Keratinocyte (primary cell): ENCODE measurements around the gene ROR2. TPM values are rescaled to one million over a fixed set of nuclear protein-coding genes. Genes with fewer than 3 reads are reported as not detected.

Experiments
- DNase-seq: peaks from one replicate; pipeline ENCODE4 v3.0.0-alpha.2; 2011; ENCODE audit warnings: low read depth, missing footprints, low spot score
- FAIRE-seq: peaks from 2 replicates; lab custom pipeline; 2011; peaks lifted over from hg19 to GRCh38; lab: Jason Lieb, UNC
- H2AFZ ChIP-seq: 2 replicates; pipeline ENCODE4 v1.6.0; 2012; ENCODE audit warnings: low read length, control low read depth, inconsistent platforms; ENCODE audit not compliant: control insufficient read depth
- H3K27ac ChIP-seq: 2 replicates; pipeline ENCODE4 v1.5.1; 2011; ENCODE audit warnings: low read length; ENCODE audit not compliant: control insufficient read depth, insufficient read depth
- H3K27me3 ChIP-seq: 3 replicates; pipeline ENCODE4 v1.6.0; 2011; ENCODE audit warnings: low read length; ENCODE audit not compliant: control insufficient read depth, insufficient read depth; ENCODE audit errors: extremely low read depth
- H3K36me3 ChIP-seq, 2 experiments: 2 replicates in 1 of 2; 3 replicates in 1 of 2; pipeline ENCODE4 v1.5.1; 2011; ENCODE audit warnings: low read length in 2 of 2, mild to moderate bottlenecking in 1 of 2; ENCODE audit not compliant: control insufficient read depth in 2 of 2, insufficient read depth in 2 of 2; ENCODE audit errors: extremely low read depth in 1 of 2
- H3K4me1 ChIP-seq: 3 replicates; pipeline ENCODE4 v1.5.1; 2011; ENCODE audit warnings: low read length; ENCODE audit not compliant: control insufficient read depth, insufficient read depth; ENCODE audit errors: extremely low read depth
- H3K4me2 ChIP-seq: 3 replicates; pipeline ENCODE4 v1.6.0; 2011; ENCODE audit warnings: low read depth, low read length; ENCODE audit not compliant: control insufficient read depth, insufficient read depth; ENCODE audit errors: extremely low read depth
- H3K4me3 ChIP-seq, 3 experiments: fragments of 200-600 bp in 1 of 3; sonication (generic) in 1 of 3; 2 replicates in 2 of 3; 3 replicates in 1 of 3; pipeline ENCODE4 v1.5.1; 2011 to 2016; ENCODE audit warnings: low read length in 3 of 3, mild to moderate bottlenecking in 3 of 3, control low read depth in 2 of 3, inconsistent platforms in 1 of 3, low read depth in 1 of 3, mixed read lengths in 1 of 3, mixed run types in 1 of 3, moderate library complexity in 1 of 3; ENCODE audit not compliant: control insufficient read depth in 2 of 3, insufficient read depth in 2 of 3; ENCODE audit errors: extremely low read depth in 1 of 3
- H3K79me2 ChIP-seq: 2 replicates; pipeline ENCODE4 v1.6.0; 2012; ENCODE audit warnings: low read length; ENCODE audit not compliant: control insufficient read depth, insufficient read depth
- H3K9ac ChIP-seq: 3 replicates; pipeline ENCODE4 v1.6.0; 2011; ENCODE audit warnings: low read length; ENCODE audit not compliant: control insufficient read depth, insufficient read depth; ENCODE audit errors: extremely low read depth
- H3K9me1 ChIP-seq: 3 replicates; pipeline ENCODE4 v1.6.0; 2011; ENCODE audit warnings: low read length; ENCODE audit not compliant: control insufficient read depth, insufficient read depth; ENCODE audit errors: extremely low read depth
- H3K9me3 ChIP-seq: 2 replicates; pipeline ENCODE4 v1.5.1; 2012; ENCODE audit warnings: low read depth, low read length; ENCODE audit not compliant: control insufficient read depth
- H4K20me1 ChIP-seq: 3 replicates; pipeline ENCODE4 v1.6.0; 2011; ENCODE audit warnings: low read length; ENCODE audit not compliant: control insufficient read depth, insufficient read depth; ENCODE audit errors: extremely low read depth
- CTCF ChIP-seq, 3 experiments: IDR thresholded peaks in 1 of 3; conservative IDR thresholded peaks in 1 of 3; optimal IDR thresholded peaks in 1 of 3; 2 replicates in 2 of 3; 3 replicates in 1 of 3; pipeline versions ENCODE3 to v1.5.1; 2011; ENCODE audit warnings: low read length in 3 of 3, mild to moderate bottlenecking in 3 of 3, moderate library complexity in 2 of 3, control low read depth in 1 of 3, inconsistent platforms in 1 of 3; ENCODE audit not compliant: insufficient read depth in 2 of 3; ENCODE audit errors: extremely low read depth in 1 of 3
- EZH2 ChIP-seq: IDR thresholded peaks from one replicate; pipeline ENCODE4 v1.6.1; 2012; ENCODE audit warnings: inconsistent platforms, mild to moderate bottlenecking, low read length, moderate library complexity
- dilution Hi-C: fragments of 300-500 bp; cut with MboI; formaldehyde crosslinking; loops from one replicate; pipeline ENCODE4 v1.7.0; 2020; ENCODE audit warnings: low sequenced_read_pairs; ENCODE audit not compliant: extremely low pct_ligation_motif_present
- polyA plus RNA-seq, 5 experiments: library from polyadenylated mRNA; depleted of rRNA in 3 of 5; stranded (reverse) in 3 of 5; stranded (forward) in 1 of 5; unstranded in 1 of 5; fragments of >200 nt; gene quantifications; 1 replicate in 1 of 5; 2 replicates in 3 of 5; 3 replicates in 1 of 5; pipeline versions ENCODE4 v1.2.1 to v1.2.3, GENCODE V29; 2011 to 2012; ENCODE audit warnings: missing spikeins in 2 of 5, low read depth in 1 of 5, low replicate concordance in 1 of 5

Gene ROR2
- polyA plus RNA-seq, 1 donor (not counting 4 experiments of a cell fraction or from before 2014, with no cell fraction given) = 0.22 TPM

DNA sequence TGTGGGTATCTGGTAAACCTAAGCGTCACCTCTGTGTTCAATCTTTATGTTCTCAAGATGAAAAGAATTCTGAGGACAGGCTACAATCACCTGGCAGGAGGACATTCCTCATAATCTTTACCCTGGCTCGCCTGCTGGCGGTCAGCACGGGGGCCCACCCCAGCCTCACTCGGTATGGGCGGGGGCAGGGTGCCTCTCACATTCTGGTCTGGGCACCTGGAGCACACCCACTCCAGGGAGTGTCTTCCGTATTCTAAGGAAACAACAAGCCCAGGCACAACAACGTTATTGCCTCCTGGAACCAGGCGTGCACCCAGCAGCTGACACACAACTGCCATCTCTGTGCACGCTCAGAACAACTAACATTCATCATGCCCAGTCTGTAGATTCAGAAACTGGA, 179.8 kb downstream of the ROR2 start:
- Histone ChIP-seq H3K9me1 (no peaks in the 10 kb centered on the region), H3K9me3 (no peaks in the 10 kb centered on the region), H3K4me3 (peak overlapping the region in 1 of 3 experiments; percentile 6), H2AFZ (no peak overlapping the region), H3K27me3 (peaks cover 5% of the 10 kb centered on the region), H3K9ac (no peak overlapping the region), H3K4me1 (peaks cover 21% of the 10 kb centered on the region), H3K4me2 (peak overlapping the region; percentile 60), H3K36me3 (no peaks in the 10 kb centered on the region), H4K20me1 (no peaks in the 10 kb centered on the region), H3K79me2 (no peaks in the 10 kb centered on the region), H3K27ac (peak overlapping the region; percentile 37)
- dilution Hi-C loops = loop anchor here (10.0 kb wide), 1 partner anchor 255 kb away; no protein-coding TSS in a partner anchor
- peak; percentile 89 for FAIRE-seq
- no peak for TF ChIP-seq CTCF (optimal IDR thresholded peaks at IDR 0.05 in 1 of 3, IDR thresholded peaks at IDR 0.05 in 1 of 3, conservative IDR thresholded peaks at IDR 0.05 in 1 of 3; ENCODE audit: extremely low read depth in 1 of 3, insufficient read depth in 2 of 3, low read length in 3 of 3)
- no peak for TF ChIP-seq EZH2
- DNase-seq = no peak

GRCh38 chr9:91768977-91769916, 180.8 kb downstream of the ROR2 start:
- DNase-seq (no peak), FAIRE-seq (no peak)
- TF ChIP-seq CTCF (optimal IDR thresholded peaks at IDR 0.05 in 1 of 3, IDR thresholded peaks at IDR 0.05 in 1 of 3, conservative IDR thresholded peaks at IDR 0.05 in 1 of 3; ENCODE audit: extremely low read depth in 1 of 3, insufficient read depth in 2 of 3, low read length in 3 of 3) = no peak
- no peak for TF ChIP-seq EZH2
- dilution Hi-C loops = no loop called here
- H3K27ac ChIP-seq = no peak overlapping the region
- no peaks in the 10 kb centered on the region for H3K9me3 ChIP-seq
- no peaks in the 10 kb centered on the region for H4K20me1 ChIP-seq
- H3K36me3 ChIP-seq = no peaks in the 10 kb centered on the region
- no peak overlapping the region for H3K9ac ChIP-seq
- H2AFZ ChIP-seq = no peak overlapping the region
- no peaks in the 10 kb centered on the region for H3K79me2 ChIP-seq
- H3K4me1 ChIP-seq = peaks cover 21% of the 10 kb centered on the region
- peaks cover 5% of the 10 kb centered on the region for H3K27me3 ChIP-seq
- no peaks in the 10 kb centered on the region for H3K9me1 ChIP-seq
- no peak overlapping the region for H3K4me3 ChIP-seq
- H3K4me2 ChIP-seq = no peak overlapping the region
